Panc1 (cell line): ENCODE measurements around the gene SLC44A1. TPM values are rescaled to one million over a fixed set of nuclear protein-coding genes. Genes with fewer than 3 reads are reported as not detected.

Source experiments
- ATAC-seq: fragments of 200-7000 bp; cut with Tn5 transposase; 2 replicates; pipeline ENCODE4 v1.9.1; 2020; ENCODE audit warnings: mild to moderate bottlenecking, moderate library complexity
- BruUV-seq: library from RNA; stranded (reverse); fragments of 400-500 nt; replicated peaks from 2 replicates; lab custom pipeline; 2021; lab: Mats Ljungman, UMichigan
- CTCF ChIA-PET: fragments of 300-600 bp; sonication (Branson Sonifier 250); formaldehyde crosslinking; loops from one replicate; lab custom pipeline; 2022; ENCODE audit warnings: antibody characterized with exemption; lab: Charles Lee
- POLR2A ChIA-PET: fragments of 300-600 bp; sonication (Branson Sonifier 250); formaldehyde crosslinking; loops from one replicate; lab custom pipeline; 2022; ENCODE audit warnings: antibody characterized with exemption; lab: Charles Lee
- DNase-seq: peaks from one replicate; pipeline ENCODE4 v3.0.0-alpha.2; 2010; ENCODE audit warnings: low read depth, low spot score
- H3K27ac ChIP-seq: 2 replicates; pipeline ENCODE4 v1.5.1; 2011; ENCODE audit warnings: mild to moderate bottlenecking, low read length, inconsistent platforms
- H3K27me3 ChIP-seq: fragments of 200-500 bp; sonication (Bioruptor generic); 2 replicates; pipeline ENCODE4 v1.6.0; 2014; ENCODE audit warnings: low read length, inconsistent platforms; ENCODE audit not compliant: control insufficient read depth, insufficient read depth
- H3K36me3 ChIP-seq: fragments of 200-500 bp; sonication (Bioruptor generic); 2 replicates; pipeline ENCODE4 v1.5.1; 2014; ENCODE audit warnings: inconsistent platforms, mild to moderate bottlenecking, low read length, moderate library complexity; ENCODE audit not compliant: control insufficient read depth, insufficient read depth
- H3K4me1 ChIP-seq: 2 replicates; pipeline ENCODE4 v1.5.1; 2011; ENCODE audit warnings: inconsistent platforms, mild to moderate bottlenecking, low read length, moderate library complexity; ENCODE audit not compliant: control insufficient read depth, insufficient read depth
- H3K4me3 ChIP-seq, 2 experiments: 2 replicates each; pipeline ENCODE4 v1.5.1; 2011 to 2012; ENCODE audit warnings: low read depth in 2 of 2, low read length in 2 of 2, mild to moderate bottlenecking in 2 of 2, inconsistent platforms in 1 of 2, moderate library complexity in 1 of 2
- H3K9me3 ChIP-seq: fragments of 200-500 bp; sonication (Bioruptor generic); 2 replicates; pipeline ENCODE4 v1.5.1; 2014; ENCODE audit warnings: low read depth, mild to moderate bottlenecking, inconsistent platforms, low read length, moderate library complexity; ENCODE audit not compliant: control insufficient read depth, insufficient read depth
- CTCF ChIP-seq: fragments of 450-650 bp; IDR thresholded peaks from 2 replicates; pipeline ENCODE4 v1.5.1; 2017; ENCODE audit warnings: mild to moderate bottlenecking
- POLR2AphosphoS5 ChIP-seq: IDR thresholded peaks from 2 replicates; pipeline ENCODE4 v1.6.1; 2012; ENCODE audit warnings: mild to moderate bottlenecking, low read depth, low read length, moderate library complexity
- REST ChIP-seq, 2 experiments: IDR thresholded peaks; 2 replicates each; pipeline ENCODE4 v1.6.1; 2011 to 2012; ENCODE audit warnings: low read depth in 2 of 2, control low read depth in 1 of 2, low read length in 1 of 2, mild to moderate bottlenecking in 1 of 2, moderate library complexity in 1 of 2; ENCODE audit not compliant: insufficient read depth in 1 of 2
- SIN3A ChIP-seq: IDR thresholded peaks from 2 replicates; pipeline ENCODE4 v1.6.1; 2012; ENCODE audit warnings: low read depth, mild to moderate bottlenecking, low read length, moderate library complexity, borderline replicate concordance; ENCODE audit not compliant: insufficient read depth
- TCF7L2 ChIP-seq: IDR thresholded peaks from 2 replicates; pipeline ENCODE4 v1.6.1; 2011; ENCODE audit warnings: mild to moderate bottlenecking, low read depth, low read length, inconsistent platforms
- in situ Hi-C: cut with HindIII; loops from 2 replicates; pipeline ENCODE4 v1.10.0; 2016; ENCODE audit warnings: low sequenced_read_pairs, low pct_unique_long_range_greater_than_20kb
- intact Hi-C: fragments of 100-400 bp; cut with micrococcal nuclease; formaldehyde crosslinking; loops from one replicate; pipeline ENCODE4 v1.10.0; 2022; ENCODE audit not compliant: unreplicated experiment
- total RNA-seq: library from RNA; stranded (reverse); gene quantifications from one replicate; pipeline ENCODE4 v1.2.1, GENCODE V29; 2021; ENCODE audit not compliant: unreplicated experiment

SLC44A1 gene
- total RNA-seq, 1 experiment from 2014 or later: 8.7 TPM

GRCh38 chr9:105441616-105442160, 197.2 kb downstream of the SLC44A1 start:
- intact Hi-C loops: no loop called here
- ATAC-seq: no peak
- no TSS peak for BruUV-seq

GRCh38 chr9:105443121-105443520, 198.7 kb downstream of the SLC44A1 start:
- ATAC-seq: no peak
- no peak for DNase-seq
- no peaks in the 10 kb centered on the region for H3K27me3 ChIP-seq
- H3K9me3 ChIP-seq: no peaks in the 10 kb centered on the region
- ChIA-PET POLR2A (no interaction called here), CTCF (no interaction called here)
- H3K36me3 ChIP-seq: no peaks in the 10 kb centered on the region
- H3K27ac ChIP-seq: no peak overlapping the region
- TF ChIP-seq POLR2AphosphoS5: no peak
- no peak for TF ChIP-seq CTCF
- TF ChIP-seq REST (IDR thresholded peaks at IDR 0.05; ENCODE audit: insufficient read depth in 1 of 2, low read depth in 2 of 2, low read length in 1 of 2): no peak
- TF ChIP-seq TCF7L2: no peak
- no peak for TF ChIP-seq SIN3A
- intact Hi-C loops (no loop called here), in situ Hi-C loops (no loop called here)
- no peak overlapping the region for H3K4me3 ChIP-seq
- H3K4me1 ChIP-seq: no peaks in the 10 kb centered on the region
- no TSS peak for BruUV-seq

More at GRCh38 chr9:105441616-105442160, 197.2 kb downstream of the SLC44A1 start:
- Histone ChIP-seq H3K27me3 (no peaks in the 10 kb centered on the region), H3K4me3 (no peak overlapping the region), H3K9me3 (no peaks in the 10 kb centered on the region), H3K36me3 (no peaks in the 10 kb centered on the region), H3K27ac (no peak overlapping the region), H3K4me1 (no peaks in the 10 kb centered on the region)
- TF ChIP-seq CTCF (no peak), POLR2AphosphoS5 (no peak), SIN3A (no peak), TCF7L2 (no peak), REST (IDR thresholded peaks at IDR 0.05; ENCODE audit: insufficient read depth in 1 of 2, low read depth in 2 of 2, low read length in 1 of 2) (no peak)
- ChIA-PET POLR2A (no interaction called here), CTCF (no interaction called here)
- in situ Hi-C loops: no loop called here
- no peak for DNase-seq
